ENCODE measurements around the gene TXNL1.
"Not testable (repeated sequence)": the region's sequence is repeated elsewhere in the genome, so short reads cannot be mapped to it uniquely, and the experiment has no call there.

Gene TXNL1

DNA sequence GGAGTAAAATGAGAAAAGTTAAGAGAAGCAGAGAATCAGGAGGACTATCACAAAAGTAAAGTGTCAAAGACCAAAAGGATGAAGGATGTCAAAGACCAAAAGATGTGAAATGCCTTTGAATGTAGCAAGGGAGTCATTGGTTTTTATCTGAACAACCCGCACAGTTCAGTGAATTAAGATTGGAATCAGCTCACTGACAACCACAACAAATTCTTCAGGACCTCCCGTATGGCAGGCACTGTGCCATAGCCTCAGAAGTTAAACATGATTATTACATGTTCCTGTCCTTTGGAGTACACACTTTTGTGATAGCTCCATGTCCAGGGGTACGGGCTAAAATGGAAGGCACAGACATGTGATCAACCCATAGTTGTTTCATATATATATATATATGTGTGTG is 5.0 kb upstream of the TXNL1 start:
- no peak for DNase-seq

DNA sequence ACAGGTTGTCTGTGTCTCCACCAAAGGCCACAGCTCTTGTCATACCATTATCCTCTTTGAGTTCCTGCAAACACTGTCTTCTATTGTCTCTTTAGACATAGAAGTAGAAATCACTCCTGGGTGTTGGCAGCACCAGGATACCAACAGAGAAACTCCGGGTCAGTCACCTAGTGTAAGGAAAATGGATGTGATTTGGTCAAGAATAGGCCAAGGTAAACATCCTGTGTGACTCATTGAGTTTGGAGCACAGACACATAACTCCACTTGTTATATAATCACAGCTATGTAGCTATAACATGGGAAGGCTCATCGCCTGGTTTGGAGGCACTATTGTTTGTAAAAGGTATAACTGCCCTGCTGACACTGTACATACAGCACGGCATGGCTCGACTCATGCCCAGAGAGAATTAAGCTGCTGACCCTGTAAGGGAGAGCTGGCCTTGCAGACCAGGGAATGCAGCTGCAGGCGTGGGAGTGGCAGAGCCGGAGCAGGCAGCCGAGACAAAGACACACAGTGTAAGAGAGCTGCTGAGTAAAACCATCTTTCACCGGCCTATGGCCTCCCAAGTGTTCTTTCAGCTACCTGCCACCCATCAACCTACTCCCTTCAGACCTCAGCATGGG is 3.4 kb upstream of the TXNL1 start:
- no peak for DNase-seq

DNA sequence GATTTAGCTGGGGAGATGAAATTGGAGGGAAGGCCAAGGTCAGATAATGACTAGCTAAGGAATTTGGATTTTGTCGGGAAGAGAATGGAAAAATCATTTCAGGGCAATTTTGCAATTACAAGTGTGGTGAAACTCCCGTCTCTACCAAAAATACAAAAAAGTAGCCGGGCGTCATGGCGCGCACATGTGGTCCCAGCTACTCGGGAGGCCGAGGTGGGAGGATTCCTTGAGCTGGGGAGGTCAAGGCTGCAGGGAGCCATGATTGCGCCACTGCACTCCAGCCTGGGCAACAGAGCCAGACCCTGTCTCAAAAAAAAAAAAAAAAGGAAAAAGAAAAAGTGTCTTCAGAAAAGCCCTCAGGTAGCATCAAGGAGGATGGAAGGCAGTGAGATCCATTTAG is 1.2 kb upstream of the TXNL1 start:
- no peak for DNase-seq

DNA sequence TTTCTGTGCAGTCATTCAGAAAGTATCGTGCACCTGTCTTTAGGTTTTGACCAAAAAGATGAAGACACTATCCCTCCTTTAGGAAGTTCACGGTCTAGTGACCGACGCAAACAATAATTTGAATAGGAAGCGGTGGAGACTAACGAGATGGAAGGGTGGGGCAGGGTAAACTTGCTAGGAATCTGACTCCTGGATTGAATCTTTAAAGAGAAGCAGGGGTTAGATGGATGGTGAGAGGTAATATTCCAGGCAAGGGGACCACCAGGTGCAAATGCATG is 651 bp upstream of the TXNL1 start:
- no peak for DNase-seq

DNA sequence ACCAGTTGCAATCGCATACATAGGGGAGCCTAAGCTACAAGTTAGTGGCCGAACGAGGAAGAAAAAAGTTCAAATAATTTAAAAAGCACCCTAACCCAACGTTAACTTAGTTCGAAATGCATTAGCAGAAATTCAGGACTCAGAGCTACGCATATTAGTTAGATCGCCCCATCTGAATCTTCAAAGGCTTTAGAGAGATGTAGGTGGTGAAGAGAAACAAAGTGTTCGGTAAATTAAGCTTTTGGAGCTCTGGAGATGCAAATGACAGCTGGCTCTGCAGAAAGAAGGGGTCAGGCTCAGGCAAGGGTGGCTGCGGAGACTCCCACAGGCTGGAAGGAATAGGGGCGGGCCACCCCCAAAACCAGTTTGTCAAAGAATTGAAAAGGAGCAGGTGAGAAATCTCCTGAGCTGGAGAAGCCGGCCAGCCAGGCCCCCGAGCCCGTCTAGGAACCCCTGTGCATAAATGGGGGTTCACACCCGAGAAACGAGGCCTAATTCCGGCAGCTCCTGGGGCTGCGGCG is 621 bp downstream of the TXNL1 start:
- no peak for DNase-seq

DNA sequence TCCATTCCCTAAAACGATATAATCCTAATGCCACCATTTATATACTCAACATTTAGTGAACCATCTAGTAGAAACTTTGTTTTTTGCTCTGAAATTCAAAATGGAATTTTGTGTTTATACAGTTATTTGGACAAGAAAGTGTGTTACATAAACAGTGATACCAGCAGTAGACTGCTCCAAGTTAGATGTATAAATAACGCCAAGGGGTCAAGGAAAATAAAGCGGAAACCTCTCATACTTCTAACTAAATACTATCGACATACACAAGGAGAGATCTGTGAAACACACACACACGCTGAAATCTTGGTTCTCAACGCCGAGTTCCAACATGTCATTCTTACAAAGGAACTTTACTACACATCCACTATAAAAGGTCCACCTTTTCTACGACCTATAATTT is 1.2 kb downstream of the TXNL1 start:
- no peak for DNase-seq

DNA sequence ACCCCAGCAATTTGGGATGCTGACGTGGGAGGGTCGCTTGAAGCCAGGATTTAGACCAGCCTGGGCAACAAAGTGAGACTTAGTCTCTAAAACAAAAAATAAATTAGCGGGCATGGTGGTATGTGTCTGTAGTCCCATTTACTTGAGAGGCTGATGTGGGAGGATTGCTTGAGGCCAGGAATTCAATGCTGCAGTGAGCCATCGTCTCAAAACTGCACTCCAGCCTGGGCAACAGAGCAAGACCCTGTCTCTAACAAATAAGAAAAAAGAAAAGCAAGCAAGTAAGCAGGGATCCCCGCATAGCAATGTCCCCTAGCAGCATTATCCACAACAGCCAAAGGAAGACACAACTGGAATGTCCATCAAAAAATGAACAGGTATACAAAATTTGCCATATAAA is 3.4 kb downstream of the TXNL1 start:
- no peak for DNase-seq

DNA sequence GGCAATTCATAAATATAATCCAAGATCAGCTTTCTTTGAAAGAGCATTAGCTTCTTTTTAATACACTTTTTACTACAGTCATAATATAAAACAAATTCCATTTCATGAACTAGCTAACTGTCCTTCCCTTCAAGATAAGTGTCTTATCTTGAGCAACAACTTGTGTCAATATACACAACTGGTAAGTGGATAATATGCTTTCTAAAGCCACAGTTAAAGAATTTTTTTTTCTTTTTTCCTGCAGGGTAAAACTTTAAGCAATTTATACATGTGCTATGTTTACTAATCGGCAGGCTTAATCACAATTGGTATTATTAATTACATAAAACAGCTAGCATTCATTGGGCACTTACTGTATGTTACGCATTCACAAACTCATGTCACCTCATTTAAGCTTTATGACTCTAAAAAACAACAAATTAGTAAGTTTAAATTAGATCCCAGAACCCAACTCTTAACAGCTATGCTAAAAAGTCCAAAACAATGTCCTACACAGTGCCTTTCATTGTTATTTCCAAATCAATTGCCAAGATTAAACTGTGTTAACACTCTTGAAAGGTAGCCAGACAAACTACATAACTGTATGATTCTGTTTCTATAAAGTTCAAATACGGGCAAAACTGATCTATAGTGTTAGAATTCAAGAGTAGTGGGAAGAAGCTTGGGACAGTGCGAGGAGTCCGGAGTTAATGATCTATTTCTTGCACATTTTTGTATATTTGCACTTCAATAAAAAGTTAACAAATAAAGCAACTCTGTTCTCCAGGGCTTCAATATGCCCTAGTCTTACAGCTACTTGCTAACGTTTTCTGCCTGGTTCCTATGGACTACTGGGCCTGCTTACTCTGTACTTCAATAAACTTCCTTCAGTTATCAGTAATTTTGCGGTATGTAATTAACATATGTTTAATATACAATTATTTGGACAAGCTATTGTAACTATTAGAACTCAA is 6.0 kb downstream of the TXNL1 start:
- DNase-seq: no peak

DNA sequence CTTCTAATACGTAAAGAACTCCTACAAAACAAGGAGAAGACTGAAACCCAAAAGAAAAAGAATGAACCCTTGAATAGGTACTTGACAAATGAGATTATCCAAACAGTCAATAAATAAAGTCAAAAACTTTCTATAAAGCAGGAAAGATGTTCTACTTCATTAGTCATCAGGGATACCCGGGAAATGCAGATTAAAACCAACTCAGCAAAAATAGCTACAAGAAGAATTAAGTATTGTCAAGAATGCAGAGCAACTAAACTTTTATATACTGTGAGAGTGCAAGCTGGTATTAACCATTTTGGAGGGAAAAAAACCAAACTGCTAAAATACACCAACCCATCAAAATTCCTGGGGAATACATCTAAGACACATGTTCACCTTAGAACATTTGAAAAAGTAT is 10.4 kb downstream of the TXNL1 start:
- no peak for DNase-seq

DNA sequence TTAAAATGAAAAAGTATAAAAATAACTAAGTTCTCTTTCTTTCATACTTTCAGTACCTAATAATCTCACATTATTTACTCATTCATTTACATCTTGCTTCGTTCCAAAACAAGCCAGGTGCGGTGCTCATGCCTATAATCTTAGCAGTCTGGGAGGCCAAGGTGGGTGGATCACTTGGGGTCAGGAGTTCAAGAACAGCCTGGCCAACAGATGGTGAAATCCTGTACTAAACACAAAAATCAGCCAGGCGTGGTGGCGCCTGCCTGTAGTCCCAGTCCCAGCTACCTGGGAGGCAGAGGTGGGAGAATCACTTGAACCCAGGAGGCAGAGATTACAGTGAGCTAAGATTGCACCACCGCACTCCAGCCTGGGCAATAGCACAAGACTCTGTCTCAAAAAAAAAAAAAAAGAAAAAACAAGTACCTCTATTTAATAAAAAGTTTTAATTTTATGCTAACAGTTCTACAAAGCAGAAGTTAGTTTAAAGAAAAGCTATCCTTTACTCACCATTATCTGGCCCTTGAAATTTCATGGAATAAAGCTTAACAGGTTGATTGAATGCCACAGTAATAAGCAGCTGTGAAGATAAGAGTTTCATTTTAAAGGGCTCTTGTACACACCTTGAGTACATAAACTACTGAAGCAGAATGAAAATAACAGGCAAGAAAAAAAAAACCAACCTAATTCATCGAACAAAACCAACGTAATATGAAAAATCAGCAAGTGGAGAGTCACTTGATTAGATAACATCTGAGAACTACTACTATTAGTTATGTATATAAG is 22.5 kb downstream of the TXNL1 start:
- DNase-seq: no peak

DNA sequence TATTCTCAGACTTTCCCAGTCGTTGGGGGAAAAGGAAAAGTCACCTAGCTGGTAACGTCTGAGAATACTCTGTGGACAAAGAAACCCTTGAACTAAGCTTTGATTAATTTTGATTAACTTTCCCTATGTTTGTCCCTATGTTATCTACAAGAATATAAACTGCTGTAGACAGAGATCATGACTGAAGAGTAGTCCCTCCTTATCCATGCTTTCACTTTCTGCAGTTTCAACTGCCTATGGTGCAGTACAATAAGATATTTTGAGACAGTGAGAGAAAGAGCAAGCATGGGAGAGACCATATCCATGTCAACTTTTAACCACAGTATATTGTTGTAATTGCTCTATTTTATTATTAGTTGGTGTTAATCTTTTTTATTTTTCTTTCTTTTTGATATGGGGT is 31.8 kb downstream of the TXNL1 start:
- DNase-seq: no peak

DNA sequence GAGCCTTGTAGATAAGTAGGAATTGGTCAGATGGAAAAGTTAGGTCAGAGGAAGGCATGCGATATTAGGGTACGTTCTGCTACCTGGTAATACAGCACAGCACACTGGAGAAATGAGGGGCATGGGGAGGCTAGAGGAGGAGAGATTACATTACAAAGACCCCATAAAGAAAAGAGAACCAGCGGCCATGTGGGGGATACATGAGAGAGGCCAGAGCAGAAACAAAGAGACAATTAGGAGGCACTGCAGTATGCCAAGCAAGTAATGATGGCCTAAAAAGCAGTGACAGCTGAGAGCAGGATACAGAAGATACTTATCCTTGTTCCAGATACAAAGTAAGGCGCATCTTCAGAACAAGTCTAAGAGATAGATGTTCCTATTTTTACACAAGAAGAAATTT is 40.0 kb downstream of the TXNL1 start:
- DNase-seq: no peak

DNA sequence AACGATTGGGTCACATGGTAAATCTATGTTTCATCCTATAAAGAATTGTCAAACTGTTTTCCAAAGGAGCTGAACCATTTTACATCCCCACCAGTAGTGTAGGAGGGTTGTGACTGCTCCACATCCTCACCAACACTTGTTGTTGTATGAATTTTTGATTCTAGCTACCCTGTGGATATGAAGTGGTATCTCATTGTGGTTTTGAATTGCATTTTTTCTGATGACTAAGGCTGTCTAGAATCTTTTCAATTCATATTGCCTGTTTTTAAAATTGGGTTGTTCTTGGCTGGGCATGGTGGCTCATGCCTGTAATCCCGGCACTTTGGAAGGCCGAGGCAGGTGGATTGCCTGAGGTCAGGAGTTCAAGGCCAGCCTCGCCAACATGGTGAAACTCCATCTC is 44.5 kb downstream of the TXNL1 start:
- no peak for DNase-seq

DNA sequence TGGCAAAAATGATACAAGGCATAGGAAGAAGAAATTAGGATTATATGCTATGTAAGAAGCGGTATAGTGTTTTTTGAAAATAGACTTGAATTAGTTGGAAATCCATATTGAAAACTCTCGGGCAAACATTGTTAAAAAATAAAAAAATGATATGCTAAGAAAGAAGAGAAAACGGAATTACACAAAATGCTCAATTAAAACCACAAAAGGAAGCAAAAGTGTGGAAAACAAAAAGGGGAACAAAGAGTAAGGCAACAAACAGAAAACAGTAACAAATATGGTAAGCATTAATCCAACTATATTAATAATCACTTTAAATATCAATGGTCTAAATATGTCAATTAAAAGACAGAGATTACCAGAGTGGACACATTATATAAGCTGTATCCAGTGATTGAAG is 58.4 kb downstream of the TXNL1 start:
- DNase-seq: no peak

DNA sequence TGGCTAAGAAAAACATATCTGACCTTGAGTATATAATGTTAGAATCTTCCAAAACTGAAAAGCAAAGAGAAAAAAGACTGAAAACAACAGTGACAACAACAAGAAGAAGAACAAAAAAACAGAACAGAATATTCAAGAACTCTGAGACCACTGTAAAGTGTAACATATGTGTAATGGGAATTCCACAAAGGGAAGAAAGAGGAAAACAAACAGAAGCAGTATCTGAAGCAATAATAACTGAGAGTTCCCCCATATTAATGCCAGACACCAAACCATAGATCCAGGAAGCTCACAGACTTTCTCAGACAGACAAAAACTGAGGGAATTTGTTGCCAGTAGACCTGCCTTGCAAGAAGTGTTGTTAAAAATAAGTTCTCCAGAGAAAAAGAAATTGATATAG is 58.9 kb downstream of the TXNL1 start:
- no peak for DNase-seq

DNA sequence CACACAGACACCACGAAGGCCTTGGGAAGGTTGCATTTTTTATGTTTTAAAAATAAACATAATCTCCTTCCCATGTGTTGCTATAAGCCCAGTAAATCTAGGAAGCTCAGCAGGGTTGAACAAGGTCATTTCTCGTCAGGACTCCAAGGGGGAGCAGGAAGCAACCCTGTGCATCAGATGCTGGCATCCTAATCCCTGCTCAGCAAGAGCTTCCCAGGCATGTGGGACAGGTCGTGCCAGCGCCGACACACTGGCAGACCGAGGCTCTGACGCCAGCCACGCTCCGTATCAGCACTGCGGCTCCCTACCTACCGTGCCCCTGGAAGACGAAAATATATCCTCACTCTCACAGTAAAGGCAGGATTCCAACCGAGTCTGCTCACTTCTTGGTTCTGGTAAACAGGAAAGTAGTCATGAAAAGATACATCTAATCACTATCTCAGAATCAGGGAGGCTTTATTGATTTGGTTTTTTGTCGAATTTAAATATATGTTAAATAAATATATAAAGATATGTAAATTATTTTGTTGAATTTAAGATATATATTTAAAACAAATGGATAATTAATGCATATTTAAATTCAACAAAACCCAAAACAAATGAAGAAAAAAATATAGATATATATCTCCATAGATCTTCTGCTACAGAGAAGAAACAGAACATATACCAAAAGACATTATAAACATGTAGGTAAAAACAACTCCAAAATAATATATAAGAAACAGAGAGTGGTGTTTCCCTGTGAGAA is 61.4 kb downstream of the TXNL1 start:
- DNase-seq: no peak

DNA sequence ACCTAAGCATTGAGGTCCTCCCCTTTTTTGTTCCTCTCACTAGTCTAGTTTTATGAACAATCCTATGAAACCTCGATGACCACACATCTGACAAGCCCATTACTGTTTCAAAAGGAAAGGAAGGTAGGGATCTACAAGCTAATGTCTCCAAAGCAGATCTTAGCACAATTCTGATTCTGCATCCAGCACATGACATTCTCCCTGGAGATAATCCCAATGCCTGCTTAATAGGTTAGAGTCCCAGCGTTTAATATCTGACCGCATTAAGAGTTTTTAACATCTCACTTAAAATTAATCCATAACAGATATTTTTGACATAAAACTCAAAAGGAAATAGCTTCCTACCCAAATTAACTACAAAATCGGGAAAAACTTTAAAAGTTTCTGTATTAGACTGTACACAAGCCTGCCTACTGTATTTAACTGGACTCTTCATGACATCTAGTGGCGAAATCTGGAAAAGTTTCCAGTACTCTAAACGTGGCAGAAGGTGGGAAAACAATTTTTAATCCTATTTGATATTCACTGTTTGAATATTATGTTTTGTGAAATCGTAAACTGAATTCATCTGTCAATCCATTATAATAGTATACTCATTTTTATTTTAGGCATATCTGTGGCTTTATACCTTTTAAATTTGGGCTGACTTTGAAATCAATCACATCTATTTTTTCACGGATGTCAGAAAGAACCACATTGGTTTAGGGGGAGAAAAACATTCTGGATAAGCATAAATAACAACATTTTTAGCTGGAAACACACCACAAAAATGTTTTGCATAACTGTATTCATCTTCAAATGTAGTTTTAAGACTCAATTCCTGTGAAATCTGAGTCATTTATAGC is 62.4 kb downstream of the TXNL1 start:
- DNase-seq: peak; percentile 42 to 59

DNA sequence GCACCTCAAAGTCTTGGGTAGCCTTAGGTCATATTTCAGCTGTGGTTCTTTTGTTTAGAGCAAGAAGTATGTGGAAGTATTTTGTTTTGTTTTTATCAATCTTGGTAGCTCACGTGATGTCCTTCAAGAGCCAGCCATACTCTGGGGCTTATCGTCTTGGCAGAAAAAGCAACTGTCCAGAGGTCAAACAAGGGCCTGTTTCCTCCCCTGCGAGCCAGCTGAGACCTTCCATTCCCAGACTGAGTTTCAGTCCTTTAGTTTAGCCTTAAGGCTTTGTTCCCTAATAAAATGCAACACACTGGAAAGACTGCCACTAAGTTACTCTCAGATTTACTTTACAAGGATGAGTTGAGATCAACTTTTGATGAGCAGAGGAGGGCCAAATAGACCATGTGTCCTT is 63.5 kb downstream of the TXNL1 start:
- DNase-seq: no peak

DNA sequence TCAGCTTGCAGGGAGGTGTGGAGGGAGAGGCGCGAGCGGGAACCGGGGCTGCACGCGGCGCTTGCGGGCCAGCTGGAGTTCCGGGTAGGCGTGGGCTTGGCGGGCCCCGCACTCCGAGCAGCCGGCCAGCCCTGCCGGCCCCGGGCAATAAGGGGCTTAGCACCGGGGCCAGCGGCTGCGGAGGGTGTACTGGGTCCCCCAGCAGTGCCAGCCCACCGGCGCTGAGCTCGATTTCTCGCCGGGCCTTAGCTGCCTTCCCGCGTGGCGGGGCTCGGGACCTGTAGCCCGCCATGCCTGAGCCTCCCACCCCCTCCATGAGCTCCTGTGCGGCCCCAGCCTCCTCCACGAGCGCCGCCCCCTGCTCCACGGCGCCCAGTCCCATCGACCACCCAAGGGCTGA is 66.1 kb downstream of the TXNL1 start:
- not testable (repeated sequence) for DNase-seq

DNA sequence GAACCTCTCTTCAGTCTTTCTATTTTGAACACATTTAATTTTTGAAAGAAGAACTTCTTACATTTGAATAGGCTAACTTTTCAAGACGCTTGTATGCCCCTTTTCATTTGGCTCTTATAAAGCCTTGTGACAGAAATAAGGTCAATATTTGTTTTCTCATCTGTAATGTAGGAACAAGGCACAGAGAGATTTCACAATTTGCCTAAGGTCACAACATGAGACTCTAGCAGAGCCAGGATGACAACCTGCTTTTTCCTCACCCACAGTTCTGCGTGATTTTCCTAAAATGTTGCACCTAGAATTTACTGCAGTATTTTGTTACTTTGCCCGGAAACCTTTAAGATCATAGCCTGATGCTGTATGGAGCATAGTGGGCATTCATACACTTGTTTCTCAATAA is 67.4 kb downstream of the TXNL1 start:
- no peak for DNase-seq

DNA sequence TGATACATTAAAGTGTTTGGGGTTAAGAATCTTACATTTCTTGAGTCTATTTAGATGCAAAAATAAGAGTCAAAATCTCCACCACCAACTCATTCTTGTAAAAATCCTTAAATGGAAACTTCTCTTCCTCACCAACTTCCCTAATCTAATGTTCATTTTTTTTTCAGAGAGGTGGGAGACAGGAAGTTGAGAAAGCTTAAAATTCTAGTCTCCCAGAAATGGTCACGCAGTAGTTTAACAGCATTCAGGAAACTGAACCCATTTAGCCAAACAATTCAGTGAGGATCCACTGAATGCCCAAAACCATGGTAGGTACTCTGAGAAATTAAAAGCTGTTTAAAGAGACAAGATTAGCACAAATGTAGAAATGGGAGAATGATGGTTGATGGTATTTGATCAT is 69.0 kb downstream of the TXNL1 start:
- DNase-seq: peak in 1 of 2 experiments; percentile 13

DNA sequence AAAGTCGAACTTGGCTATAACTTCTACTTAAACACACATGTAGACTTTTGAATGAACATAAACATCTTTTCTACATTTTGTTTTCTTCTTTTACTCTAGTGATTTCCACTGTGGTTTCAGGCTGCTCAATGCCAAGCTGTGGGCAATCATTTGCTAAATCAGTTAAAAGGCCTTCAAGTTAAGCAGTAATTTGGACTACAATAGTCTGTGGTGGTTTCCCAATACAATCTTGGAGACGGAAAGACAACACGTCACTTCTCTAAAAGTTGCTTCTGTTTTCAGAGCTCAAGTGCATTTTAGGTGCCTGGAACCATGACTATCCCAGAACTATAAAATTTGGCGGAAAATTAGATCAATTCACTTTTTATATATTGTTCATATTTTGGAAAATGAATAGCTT is 69.4 kb downstream of the TXNL1 start:
- no peak for DNase-seq

All from AML-193 (cell line).